HG03060 (cell line): ENCODE measurements around the gene SLC28A3.

Source experiments
- ATAC-seq: cut with Tn5 transposase; IDR thresholded peaks from one replicate; pipeline ENCODE4 v1.9.1; 2021; ENCODE audit warnings: low read depth, moderate number of reproducible peaks; ENCODE audit not compliant: unreplicated experiment

SLC28A3 gene

DNA sequence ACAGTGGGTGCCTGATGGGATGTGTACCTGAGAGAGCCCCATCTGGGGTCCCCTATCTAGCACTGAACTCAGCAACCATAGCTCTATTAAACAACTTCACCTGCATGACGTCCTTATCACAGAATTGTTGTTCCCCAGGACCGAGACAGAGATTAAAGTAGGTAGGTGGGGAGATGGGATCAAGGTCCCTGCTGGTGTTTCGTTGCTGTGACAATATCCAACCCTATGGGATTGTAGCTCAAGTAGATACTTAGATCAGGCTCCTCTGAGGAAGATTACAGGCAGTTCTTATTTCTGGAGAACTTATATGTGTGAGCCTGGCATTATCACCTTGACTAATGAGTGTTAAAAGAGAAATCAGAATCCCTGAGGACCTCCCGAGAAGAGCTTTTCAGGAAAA is 84.9 kb downstream of the SLC28A3 start:
- no peak for ATAC-seq

DNA sequence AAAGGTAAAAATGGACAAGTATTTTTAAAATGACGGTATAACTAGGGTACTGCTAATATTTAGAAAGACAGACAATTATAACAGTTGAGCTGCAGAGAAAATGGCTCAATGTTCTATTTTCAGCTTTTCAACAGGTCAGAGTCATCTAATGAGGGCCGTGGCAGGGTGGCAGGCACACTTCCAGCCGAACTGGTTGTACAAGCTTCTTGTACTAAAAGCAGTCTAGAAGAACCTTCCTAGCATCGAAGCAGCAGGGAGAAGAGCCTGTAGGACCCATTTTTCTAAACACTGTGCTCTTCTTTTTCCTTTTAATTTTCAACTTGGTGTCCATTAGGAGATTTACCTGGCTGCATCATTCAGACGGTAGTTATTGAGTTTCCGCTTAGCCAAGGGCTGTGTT is 85.6 kb downstream of the SLC28A3 start:
- no peak for ATAC-seq

DNA sequence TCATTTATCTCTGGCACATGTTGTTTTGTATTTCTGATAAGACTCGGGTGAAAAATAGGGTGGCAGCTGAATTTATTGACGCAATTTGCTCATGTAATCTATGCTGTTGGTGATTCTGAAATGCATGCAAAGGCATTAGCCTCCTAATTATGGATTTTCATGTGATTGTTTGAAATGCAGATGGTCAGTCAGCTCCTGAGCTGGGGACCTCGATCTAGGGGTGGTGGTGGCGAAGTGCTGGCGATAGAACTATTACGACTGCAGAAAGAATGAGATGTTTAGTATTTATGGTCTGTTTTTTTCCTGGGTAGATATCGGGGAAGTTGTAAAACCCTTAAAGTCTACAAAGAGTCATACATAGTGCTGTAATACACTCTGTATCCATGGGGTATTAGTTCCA is 88.6 kb downstream of the SLC28A3 start:
- ATAC-seq: no peak

DNA sequence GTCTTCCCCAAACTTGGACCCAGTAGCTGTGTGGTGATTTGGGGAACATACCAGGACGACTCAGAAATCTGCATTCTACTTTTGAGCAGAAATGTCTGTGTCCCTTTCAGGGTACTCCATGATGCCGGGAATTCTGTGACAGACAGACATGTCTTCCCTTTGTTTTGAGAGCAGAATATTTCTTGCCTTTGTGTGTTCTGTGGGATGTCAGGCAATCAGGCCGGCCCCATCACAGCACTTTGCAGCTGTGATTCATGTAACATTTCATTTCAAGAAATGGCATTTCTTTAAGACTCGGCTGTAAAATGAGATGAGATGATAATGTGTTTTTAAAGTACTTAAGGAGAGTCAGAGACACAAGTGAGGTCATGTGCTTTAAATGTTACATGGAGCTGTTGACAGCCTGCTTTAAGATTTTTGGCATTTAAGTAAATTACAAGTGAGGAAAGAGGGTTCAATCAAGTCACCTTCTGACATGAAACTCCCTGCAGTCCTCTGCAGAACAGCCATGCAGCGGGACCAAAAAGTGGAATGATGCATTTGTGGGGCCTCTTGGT is 98.7 kb downstream of the SLC28A3 start:
- no peak for ATAC-seq

DNA sequence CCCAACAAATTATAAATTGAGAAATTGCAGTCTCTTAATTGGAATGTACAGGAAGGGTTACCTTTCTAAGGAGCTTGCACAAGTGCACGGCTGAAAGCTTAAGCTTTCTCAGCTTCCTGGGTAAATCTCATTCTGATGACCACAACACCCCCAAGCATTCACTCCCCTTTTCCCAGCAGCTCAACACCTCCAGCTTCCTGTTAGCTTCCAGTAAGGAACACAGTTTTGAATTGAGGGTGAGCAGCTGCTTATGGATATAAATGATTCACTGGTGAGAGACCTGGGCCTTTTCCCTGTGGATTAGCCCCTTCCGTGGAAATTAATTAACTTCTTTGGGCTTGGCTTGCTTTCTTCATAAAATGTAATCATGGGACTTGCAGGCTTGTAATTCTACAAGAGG is 101.2 kb downstream of the SLC28A3 start:
- no peak for ATAC-seq

DNA sequence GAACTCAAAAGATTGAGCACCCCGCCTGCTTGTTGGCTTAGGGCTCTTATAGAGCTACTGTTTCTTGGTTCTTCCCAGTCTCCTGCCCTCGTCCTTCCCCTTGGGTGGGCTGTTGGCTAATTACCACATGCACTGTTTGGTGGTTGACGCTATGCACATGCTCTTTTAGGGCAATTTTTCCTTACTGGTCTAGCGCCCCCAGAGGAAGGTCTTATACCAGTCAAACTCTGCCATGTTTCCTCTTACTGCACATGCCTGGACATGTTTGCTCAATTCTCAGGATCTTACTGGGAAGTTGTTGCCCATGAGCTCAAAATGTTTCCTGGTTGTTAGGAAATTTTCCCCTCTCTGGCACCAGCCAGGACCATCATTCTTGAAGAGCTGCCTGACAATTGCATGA is 101.9 kb downstream of the SLC28A3 start:
- ATAC-seq: no peak

DNA sequence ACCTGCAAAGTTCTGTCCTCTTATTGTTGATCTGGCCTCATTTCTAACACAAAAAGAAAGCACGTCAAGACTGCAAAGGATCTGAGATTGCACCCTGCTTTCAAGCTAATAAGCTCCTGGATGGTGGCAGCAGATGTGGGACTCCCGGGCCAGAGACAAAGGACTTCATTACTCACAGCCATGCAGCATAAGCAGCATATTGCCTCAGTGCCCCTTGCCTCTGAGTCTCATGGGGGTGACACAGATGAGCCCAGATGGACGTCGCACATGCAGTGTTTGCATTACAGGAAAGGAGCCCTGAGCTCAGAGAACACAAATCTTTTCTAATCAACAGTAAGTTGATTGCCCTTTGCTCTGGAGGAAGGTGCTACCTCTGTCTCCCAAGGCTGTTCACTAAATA is 105.0 kb downstream of the SLC28A3 start:
- ATAC-seq: no peak

DNA sequence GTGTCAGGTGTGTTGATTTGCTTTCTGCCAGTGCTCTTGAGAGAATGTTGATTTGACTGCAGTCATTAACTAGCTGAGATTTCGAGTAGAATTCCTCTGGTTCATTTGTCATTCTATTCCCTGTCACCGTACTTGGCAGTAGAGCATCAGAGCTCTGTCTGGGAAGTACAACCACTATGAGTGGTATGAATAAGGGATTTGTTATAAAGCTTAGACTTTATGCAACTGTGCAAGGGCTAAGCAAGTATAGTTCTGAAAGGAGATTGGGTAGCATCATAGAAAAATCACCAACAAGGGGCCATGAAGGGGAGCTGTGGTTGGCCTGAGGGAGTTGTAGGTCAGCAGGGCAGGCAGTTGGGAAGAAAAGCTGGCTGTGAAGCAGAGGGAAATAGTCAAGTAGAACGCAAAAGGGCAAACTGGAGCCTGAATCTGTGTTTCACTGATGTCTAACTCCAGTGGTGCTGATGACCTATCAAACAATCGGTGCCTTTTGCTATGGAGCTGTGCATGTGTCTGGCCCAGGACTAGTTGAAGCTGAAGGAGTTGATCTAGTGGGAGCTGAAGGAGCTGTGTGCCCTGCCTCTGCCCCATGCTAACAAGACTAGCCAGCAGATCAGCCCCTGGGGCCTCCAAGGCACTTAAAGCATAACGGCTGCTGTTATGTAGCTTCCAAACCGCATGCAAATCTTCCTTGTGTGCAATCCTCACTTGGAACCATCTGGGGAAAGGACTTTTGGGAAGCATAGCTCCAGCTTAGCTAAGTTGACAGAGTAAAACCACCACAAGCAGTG is 110.0 kb downstream of the SLC28A3 start:
- no peak for ATAC-seq

DNA sequence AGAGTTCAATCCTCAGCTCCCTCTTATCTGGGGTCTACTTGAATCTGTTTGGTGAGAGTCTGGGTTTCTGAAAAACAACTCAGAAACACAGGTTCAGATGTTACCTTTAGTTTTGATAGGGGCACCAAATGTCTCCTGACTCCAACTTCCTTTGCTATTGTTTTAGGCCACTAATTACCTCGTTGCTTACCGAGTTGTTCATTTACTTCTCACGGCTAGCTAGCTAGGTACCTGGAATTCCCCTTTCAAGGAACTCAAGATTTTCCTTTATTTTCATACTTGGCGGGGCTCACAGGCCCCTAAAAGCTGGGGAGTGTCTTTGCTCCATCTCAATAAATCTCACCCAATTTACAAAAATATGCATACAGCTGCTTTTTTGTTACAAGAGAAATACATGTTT is 111.4 kb downstream of the SLC28A3 start:
- ATAC-seq: no peak

DNA sequence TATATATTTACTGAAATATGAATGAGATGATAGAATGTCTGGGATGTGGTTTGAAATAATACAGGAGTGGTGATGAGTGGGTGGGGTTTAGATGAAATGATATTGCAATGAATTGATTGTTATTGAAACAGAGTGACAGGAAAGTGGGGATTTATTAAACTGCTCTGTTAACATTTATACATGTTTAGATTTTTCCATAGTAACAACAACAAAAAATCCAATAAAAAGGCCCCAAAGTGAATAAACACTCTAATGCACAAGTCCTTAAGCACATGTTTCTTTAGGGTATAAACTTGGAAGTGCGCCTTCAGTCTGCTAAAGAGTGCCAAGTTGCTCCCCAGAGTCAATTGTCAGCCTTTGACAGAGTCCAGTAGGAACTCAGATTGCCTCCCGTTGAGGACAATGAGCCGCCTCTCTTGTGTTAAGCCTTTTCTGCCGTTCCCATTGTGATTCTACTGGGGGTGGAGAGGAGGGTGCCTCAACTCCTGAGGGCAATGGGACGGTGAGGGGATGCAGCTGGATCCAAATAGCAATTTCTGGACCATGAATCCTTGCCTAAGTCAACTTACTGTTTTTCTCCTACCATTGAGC is 112.3 kb downstream of the SLC28A3 start:
- no peak for ATAC-seq

DNA sequence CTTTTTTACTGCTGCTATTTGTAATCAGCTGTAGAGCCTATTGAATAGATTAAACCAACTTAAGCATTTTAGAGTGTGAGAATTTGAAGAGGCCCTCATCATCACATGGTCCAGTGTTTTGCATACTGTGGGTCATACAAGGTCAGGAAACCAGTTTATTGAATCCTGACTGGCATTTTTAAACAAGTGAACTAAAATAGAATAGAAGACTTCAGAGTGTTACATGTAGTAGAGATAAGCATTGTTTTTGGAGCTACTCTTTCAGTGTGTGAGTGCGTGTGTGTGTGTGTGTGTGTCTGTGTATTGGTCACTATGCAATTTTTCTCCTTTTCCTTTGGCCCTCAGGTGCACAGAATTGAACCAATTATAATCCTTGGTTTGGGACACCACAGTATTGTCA is 114.4 kb downstream of the SLC28A3 start:
- ATAC-seq: no peak
